ENCODE results near the gene SHISA9. TPM values are rescaled to one million over a fixed set of nuclear protein-coding genes. Genes with fewer than 3 reads are reported as not detected.

SHISA9 gene
- total and polyA plus RNA-seq, 2 of the 4 experiments (the other 2 are of a cell fraction): under 0.01 TPM; not detected in 1

GRCh38 chr16:12902511-12903372 lies 1.3 kb downstream of the SHISA9 start:
- H3K9me3 ChIP-seq (ENCODE audit: control insufficient read depth, insufficient read depth, low read length): no peaks in the 10 kb centered on the region
- dilution Hi-C loops (cut with HindIII; ENCODE audit: low sequenced_read_pairs, unreplicated experiment): no loop called here
- ChIA-PET CTCF (no interaction called here), POLR2A (ENCODE audit: unreplicated experiment) (no interaction called here)
- ATAC-seq (ENCODE audit: low read depth) (no peak), DNase-seq (no peak)
- in situ Hi-C loops (cut with MboI; ENCODE audit: low sequenced_read_pairs): no loop called here
- H3K56ac ChIP-seq (ENCODE audit: extremely low read depth, insufficient read depth, low read length): no peak overlapping the region
- H4K20me1 ChIP-seq (ENCODE audit: insufficient read depth, low read length): no peaks in the 10 kb centered on the region
- H3K14ac ChIP-seq (replicated peaks; ENCODE audit: low read depth, low read length): no peak overlapping the region
- no peak overlapping the region for H4K5ac ChIP-seq (ENCODE audit: low read depth, low read length)
- H3K4me2 ChIP-seq (ENCODE audit: low read depth, low read length): no peak overlapping the region
- H3K9ac ChIP-seq (ENCODE audit: low read depth, low read length): no peak overlapping the region
- no TSS peak for BruUV-seq (replicated peaks)
- H3K4me1 ChIP-seq (ENCODE audit: control insufficient read depth, insufficient read depth, low read length): no peaks in the 10 kb centered on the region
- H2BK20ac ChIP-seq (ENCODE audit: low read depth, low read length): no peak overlapping the region
- no peaks in the 10 kb centered on the region for H3K9me1 ChIP-seq (ENCODE audit: insufficient read depth, low read length)
- H3K27me3 ChIP-seq (ENCODE audit: control insufficient read depth, insufficient read depth, low read length): peaks cover 26% of the 10 kb centered on the region; the same call in 1 of the 2 replicates
- no peaks in the 10 kb centered on the region for H3K79me1 ChIP-seq (ENCODE audit: low read depth in 1 of 2, low read length in 2 of 2)
- no peak overlapping the region for H3K4me3 ChIP-seq (ENCODE audit: insufficient read depth, low read depth, low read length)
- no peak overlapping the region for H3K4ac ChIP-seq (ENCODE audit: low read depth, low read length)
- H3K18ac ChIP-seq (ENCODE audit: low read depth, low read length): no peak overlapping the region
- H2BK5ac ChIP-seq (ENCODE audit: low read depth, low read length, poor library complexity, severe bottlenecking): no peak overlapping the region
- intact Hi-C loops (cut with micrococcal nuclease): no loop called here
- 0% methylated on average over 1 of the region's 55 CpGs; no CpG with 5 or more reads in 1 of the 2 experiments for WGBS, 2 experiments (ENCODE audit: extremely low coverage in 2 of 2, insufficient read length in 1 of 2)
- H3K36me3 ChIP-seq (ENCODE audit: control insufficient read depth, insufficient read depth, low read length): no peaks in the 10 kb centered on the region
- no peak overlapping the region for H3K23ac ChIP-seq (ENCODE audit: low read depth, low read length)
- no peak overlapping the region for H2AK9ac ChIP-seq (replicated peaks; ENCODE audit: low read depth, low read length, poor library complexity)
- no peak overlapping the region for H2AFZ ChIP-seq (replicated peaks; ENCODE audit: low read length, poor library complexity)
- TF ChIP-seq CHD1 (IDR thresholded peaks at IDR 0.05; ENCODE audit: low read depth, low read length) (no peak), ELK1 (IDR thresholded peaks at IDR 0.05; ENCODE audit: borderline replicate concordance, low read depth, low read length) (no peak), POLR2A (IDR thresholded peaks at IDR 0.05; ENCODE audit: low read depth, low read length) (no peak), MAZ (IDR thresholded peaks at IDR 0.05; ENCODE audit: borderline replicate concordance, low read depth, low read length) (no peak), MXI1 (IDR thresholded peaks at IDR 0.05; ENCODE audit: borderline replicate concordance, low read depth, low read length) (no peak), CEBPB (IDR thresholded peaks at IDR 0.05; ENCODE audit: low read depth, low read length) (no peak), SMC3 (IDR thresholded peaks at IDR 0.05; ENCODE audit: low read depth, low read length) (no peak), RAD21 (IDR thresholded peaks at IDR 0.05; ENCODE audit: low read length) (no peak), NFE2L2 (IDR thresholded peaks at IDR 0.05; ENCODE audit: low read depth, low read length) (no peak)
- no peak overlapping the region for H4K91ac ChIP-seq (ENCODE audit: insufficient read depth, low read depth, low read length)
- H2BK15ac ChIP-seq (ENCODE audit: low read depth, low read length): no peak overlapping the region
- no peak overlapping the region for H2BK120ac ChIP-seq (ENCODE audit: low read depth, low read length)
- H3K27ac ChIP-seq (ENCODE audit: insufficient read depth, low read length): no peak overlapping the region
- no peak overlapping the region for H2AK5ac ChIP-seq (ENCODE audit: low read depth, low read length)
- no peak overlapping the region for H4K8ac ChIP-seq (ENCODE audit: low read depth in 2 of 2, low read length in 2 of 2)
